Lung microvascular endothelial cell (primary cell): ENCODE measurements around the gene PTPRA. TPM values are rescaled to one million over a fixed set of nuclear protein-coding genes. Genes with fewer than 3 reads are reported as not detected.
A peak's percentile ranks its signal among the peaks of the same experiment; 100 is the strongest.

Experiments
- DNase-seq, 2 donors: peaks; one replicate each; pipeline versions ENCODE4 v3.0.0 to v3.0.0-alpha.2; 2010; ENCODE audit warnings: low read depth in 2 of 2
- total RNA-seq: library from RNA; depleted of rRNA; stranded (reverse); fragments of >200 nt; gene quantifications from 2 replicates; pipeline ENCODE4 v1.2.1, GENCODE V29; 2014

The PTPRA gene
- total RNA-seq, 1 donor from 2014 or later, result 22.2 TPM

DNA sequence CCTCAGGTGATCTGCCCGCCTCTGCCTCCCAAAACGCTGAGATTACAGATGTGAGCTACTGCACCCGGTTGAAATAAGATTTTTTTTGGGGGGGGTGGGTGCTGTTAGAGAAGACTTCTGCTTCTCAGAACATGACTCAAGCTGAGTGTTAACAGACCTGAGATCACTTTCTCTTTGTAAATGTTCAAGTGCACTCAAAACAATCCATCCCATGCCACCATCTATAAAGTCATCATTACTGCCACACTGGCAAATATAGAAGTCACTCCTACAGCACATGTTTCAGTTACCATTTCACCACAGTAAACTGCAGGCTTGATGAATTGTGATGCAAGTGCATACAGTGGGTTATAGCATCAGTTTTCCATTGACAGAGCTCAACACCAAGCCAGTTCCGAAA, 23.8 kb upstream of the PTPRA start:
- no peak for DNase-seq

- no peak for DNase-seq
Observed at GRCh38 chr20:2851086-2851485, 22.2 kb upstream of the PTPRA start.

DNA sequence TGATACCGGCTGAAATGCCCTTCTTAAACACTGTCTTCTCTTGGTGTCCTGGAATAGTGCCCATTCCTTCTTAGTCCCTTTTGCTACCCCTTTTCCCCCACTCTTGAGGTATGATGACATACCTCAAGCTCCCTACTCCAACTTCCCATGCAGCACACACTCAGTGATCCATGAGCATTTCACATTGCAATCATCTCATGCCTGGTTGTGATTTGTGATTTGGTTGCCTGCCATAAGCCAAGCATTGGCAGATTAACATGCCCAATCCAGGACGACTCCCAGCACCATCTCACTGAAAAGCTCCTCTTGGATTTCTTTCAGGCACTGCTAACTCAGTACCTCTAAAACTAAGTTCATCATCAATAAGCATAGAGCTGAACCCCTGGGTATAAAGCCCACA, 14.7 kb upstream of the PTPRA start:
- no peak for DNase-seq

- no peak for DNase-seq
Observed at GRCh38 chr20:2859330-2860121, 13.8 kb upstream of the PTPRA start.

- no peak for DNase-seq
Observed at GRCh38 chr20:2864626-2865025, 8.7 kb upstream of the PTPRA start.

DNA sequence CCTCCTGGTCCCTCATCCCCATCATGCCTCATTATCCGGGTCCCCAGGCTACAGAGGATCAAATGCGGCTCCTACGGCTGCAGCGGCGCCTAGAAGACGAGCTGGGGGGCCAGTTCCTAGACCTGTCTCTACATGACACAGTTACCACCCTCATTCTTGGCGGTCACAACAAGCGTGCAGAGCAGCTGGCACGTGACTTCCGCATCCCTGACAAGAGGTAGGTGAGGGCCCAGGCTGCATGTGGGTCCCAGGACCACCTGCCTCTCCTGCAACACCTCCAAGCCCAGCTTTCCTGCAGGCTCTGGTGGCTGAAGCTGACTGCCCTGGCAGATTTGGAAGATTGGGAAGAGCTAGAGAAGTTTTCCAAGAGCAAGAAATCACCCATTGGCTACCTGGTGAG, 8.2 kb upstream of the PTPRA start:
- DNase-seq, result no peak

DNA sequence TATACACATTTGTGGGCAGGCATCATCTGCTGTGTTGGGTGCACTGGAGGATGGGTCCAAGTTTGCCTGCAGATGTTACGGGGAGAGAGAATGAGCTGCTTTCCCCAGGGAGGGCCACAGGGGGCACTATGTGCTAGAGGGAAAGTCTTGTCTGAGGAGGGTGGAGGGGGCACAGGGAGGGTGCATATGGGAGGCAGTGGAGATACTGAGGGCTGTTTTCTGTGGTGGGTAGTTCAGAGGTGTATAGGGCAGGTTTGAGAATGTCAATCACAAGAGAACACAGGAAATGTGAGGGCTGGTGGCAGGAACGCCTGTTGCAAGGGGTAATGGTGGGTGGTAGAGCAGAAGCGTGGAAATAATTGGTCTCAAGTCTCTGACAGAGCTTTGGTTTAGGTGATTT, 7.7 kb upstream of the PTPRA start:
- DNase-seq, result no peak

- no peak for DNase-seq
Observed at GRCh38 chr20:2866236-2866635, 7.0 kb upstream of the PTPRA start.

DNA sequence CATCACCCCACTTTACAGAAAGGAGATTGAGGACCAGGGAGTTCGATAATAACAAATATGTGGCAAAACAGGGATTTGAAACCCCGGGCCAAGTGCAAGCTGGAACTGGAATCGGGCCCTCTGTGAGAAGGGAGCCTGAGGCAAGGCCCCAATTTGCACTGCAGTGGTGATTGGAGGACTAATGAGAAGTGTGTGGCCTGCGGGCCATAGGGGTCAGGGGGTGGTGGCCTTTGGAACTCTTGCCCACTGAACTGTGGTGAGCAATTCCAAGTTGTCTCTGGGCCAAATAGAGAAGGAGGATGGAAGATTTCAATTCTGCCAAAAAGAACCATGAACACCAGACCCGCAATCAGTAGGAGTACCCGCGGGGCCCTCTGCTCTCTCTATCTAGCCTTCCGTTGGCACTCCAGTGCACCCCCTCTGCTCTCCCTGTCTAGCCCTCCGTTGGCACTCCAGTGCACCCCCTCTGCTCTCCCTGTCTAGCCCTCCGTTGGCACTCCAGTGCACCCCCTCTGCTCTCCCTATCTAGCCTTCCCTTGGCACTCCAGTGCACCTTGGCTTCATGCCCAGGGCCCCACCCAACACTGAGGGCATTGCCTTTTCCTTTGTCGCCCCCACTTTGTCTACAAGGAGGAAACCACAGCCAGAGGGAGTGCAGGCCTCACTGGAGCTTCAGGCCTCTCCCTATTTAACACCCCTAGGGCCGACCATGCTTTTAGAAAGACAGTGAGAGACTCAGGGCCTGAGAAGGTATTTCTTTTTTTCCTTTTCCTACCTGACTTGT, 6.0 kb upstream of the PTPRA start:
- DNase-seq, result no peak

DNA sequence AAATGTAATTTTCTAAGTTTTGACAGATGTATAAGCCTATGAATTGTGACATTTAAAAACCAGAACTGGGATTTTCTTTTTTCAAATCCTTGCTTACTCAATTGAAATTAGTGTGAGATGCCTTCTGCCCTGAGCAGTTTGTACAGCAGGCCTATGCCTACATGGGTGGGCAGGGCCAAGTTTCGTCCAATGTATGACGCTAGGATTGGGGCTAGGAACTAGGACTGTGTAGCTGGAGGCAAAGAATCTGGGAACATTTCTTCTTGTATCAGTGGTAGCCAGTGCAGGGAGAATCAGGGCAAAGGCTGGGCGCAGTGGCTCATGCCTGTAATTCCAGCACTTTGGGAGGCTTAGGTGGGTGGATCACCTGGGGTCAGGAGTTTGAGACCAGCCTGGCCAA, 3.9 kb upstream of the PTPRA start:
- no peak for DNase-seq

DNA sequence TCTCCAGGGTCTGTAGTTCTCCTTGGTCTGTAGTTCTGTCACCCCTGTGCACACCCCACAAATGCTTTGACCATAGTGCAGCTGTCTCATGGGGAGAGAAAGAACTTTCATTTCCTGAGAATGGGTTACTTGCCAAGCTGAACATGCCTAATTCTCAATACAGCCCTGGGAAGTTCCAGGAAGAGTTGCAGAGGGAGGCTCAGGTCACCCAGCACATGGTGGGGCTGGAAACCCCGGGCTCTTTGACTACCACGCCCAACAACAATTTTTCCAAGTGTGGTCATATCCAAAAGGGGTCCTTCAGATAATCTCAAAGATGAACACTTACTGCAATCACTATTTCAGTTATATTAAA, 2.2 kb upstream of the PTPRA start:
- peak; percentile 21 to 44 for DNase-seq

GRCh38 chr20:2871661-2872458, 1.4 kb upstream of the PTPRA start:
- peak in 1 of 2 donors; percentile 25 for DNase-seq

DNA sequence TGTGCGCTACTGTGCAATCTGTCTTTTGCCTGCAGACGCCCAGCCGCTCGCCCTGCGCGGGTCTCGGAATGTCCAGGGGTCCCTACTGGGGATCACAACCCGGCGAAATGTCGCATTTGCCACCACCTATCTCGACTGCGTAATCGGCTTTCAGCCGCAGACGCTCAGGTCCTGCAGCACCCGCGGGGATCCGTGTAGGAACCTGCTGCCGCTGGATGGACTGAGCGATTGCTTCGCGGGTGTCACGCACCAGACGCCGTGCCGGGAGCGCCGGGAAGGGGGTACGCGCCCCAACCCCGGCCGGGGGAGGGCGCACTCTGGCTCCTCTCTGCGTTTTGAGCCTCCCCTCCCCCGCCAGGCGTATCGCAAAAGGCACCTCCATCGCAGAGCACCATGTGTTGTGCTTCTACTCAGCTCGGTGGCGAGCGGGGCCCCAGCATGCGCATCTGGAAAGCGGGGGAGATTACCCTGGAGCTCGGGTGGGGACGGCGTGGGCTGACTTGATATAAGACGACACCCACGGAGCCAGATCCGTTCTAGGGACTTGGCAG, 747 bp upstream of the PTPRA start:
- DNase-seq, result peak; percentile 58 to 60

DNA sequence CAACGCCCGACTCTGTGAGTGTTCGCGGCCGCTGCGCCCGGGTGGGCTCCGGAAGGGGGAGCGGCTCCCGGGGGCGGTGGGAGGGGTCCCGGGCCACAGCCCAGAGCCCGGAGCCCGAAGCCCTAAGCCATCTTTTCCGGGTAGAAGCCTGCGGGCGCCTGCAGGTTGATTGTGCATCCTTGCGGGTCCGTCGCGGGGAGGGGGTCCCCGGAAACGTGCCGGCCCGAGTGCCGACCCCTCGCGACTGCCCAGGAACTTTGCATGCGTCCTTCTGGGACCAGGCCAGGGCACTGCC, 413 bp downstream of the PTPRA start:
- DNase-seq, result peak; percentile 54 to 68

GRCh38 chr20:2874456-2874855, 1.2 kb downstream of the PTPRA start:
- DNase-seq, result peak in 1 of 2 donors; percentile 14

GRCh38 chr20:2875690-2876203, 2.5 kb downstream of the PTPRA start:
- DNase-seq, result no peak

- DNase-seq, result no peak
Observed at GRCh38 chr20:2878515-2878914, 5.2 kb downstream of the PTPRA start.

GRCh38 chr20:2879146-2879545, 5.9 kb downstream of the PTPRA start:
- DNase-seq, result no peak

GRCh38 chr20:2880650-2881049, 7.4 kb downstream of the PTPRA start:
- no peak for DNase-seq

- no peak for DNase-seq
Observed at GRCh38 chr20:2883726-2884637, 10.7 kb downstream of the PTPRA start.

GRCh38 chr20:2887715-2888114, 14.4 kb downstream of the PTPRA start:
- DNase-seq, result no peak
